COLO829 (cell line): ENCODE data around the gene LYPLAL1.
A peak's percentile ranks its signal among the peaks of the same experiment; 100 is the strongest.
"Not testable (repeated sequence)": the region's sequence is repeated elsewhere in the genome, so short reads cannot be mapped to it uniquely, and the experiment has no call there.

Source experiments
- DNase-seq: peaks from one replicate; pipeline ENCODE4 v3.0.0; 2012; ENCODE audit warnings: low spot score

LYPLAL1 gene

GRCh38 chr1:219163401-219163954 lies 10.2 kb upstream of the LYPLAL1 start:
- DNase-seq = no peak

DNA sequence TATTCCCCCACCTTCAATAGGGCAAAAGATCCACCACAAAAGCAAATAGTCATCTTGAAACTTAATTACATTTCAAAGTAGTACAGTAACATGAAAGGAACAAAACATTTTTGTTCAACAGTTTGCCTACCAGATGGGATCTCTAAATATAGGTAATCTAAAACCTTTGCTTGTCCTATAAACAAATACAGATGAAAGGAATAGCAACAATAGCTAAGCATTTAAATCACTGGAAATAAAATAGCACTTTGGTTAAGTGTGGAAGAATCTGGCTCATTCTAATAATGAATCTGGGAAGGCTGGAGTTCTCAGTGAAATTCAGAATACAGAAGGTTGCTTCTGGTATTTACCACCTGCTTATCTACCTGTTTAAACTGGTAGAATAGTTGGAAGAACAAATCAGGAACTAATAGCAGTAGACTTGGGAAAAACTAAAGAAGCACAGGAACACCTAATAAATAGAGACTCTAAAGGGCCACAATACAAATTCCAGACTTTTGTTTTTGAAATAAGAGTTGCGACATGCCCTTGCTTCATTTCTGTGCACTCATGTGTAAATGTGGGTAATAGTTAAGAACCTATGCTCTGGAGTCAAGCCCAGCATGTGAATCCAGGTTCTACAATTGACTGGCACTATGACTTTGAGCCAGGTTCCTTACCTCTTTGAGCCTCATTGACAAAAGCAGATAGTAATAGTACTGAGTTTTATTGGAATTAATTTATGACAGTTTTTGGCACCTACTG lies 2.3 kb upstream of the LYPLAL1 start:
- DNase-seq = no peak

DNA sequence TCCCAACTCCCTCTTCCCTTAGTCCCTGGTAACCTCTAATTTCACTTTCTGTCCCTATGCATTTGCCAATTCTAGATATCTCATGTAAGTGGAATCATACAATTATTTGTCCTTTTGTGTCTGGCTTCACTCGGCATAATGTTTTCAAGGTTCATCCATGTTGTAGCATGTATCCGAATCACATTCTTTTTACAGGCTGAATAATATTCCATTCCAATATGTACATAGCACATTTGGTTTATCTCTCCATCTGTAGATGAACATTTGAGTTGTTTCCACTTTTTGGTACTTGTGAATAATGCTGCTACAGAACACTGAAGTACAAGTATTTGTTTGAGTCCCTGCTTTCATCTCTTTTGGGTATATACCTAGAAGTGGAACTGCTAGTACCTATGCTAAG lies 857 bp upstream of the LYPLAL1 start:
- DNase-seq = no peak

GRCh38 chr1:219173434-219173757 lies 282 bp upstream of the LYPLAL1 start:
- DNase-seq = no peak

DNA sequence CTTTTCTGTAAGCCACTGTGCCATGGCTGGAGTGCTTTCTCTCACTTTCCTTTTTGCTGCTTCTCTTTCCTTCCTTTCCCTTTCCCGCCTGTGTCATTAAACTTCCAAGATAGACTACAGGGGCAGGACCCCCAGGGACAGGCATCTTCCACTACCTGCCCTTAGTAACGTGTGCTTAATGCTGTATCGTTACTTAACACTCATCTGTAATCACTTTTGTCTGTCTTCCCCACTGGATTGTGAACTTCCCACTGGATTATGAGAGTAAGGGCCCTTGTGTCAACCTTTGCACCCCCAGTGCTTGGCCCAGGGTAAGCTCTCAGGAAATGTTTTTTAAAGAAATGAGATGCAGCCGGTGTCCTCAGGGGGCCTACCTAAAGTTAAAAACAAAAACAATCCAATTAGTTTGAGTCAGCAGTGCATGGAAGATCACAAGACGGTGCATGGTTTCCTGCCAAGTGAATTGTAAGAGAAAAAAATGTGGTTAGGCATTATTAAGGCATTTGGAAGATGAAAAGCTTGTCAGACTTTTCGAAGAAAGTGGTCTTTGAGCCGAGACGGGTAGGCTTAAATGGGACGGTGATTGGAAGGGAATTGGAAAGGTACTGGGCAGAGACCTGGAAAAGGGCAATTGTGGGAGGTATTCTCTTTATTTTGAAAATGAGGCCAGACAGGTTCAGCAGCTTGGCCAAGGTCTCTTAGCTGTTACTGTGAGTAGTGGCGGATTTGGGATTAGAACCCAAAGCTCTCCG lies 958 bp downstream of the LYPLAL1 start:
- peak; percentile 66 for DNase-seq

DNA sequence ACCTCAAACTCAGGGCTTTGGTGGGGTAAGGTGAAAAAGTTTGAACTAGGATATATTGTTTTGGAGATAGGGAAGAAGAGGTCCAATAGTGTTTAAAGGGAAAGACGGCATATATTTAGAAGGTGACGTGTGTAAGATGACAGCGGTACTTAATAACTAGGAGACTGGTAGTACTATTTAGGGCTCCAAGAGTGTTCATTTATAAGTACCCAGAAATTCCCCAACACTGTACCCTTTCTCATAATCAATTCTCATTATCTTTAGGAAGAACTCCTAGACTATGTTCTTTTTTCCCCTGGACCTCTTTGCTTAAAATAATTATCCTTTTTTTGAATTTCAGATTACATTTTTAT lies 1.5 kb downstream of the LYPLAL1 start:
- DNase-seq = no peak

DNA sequence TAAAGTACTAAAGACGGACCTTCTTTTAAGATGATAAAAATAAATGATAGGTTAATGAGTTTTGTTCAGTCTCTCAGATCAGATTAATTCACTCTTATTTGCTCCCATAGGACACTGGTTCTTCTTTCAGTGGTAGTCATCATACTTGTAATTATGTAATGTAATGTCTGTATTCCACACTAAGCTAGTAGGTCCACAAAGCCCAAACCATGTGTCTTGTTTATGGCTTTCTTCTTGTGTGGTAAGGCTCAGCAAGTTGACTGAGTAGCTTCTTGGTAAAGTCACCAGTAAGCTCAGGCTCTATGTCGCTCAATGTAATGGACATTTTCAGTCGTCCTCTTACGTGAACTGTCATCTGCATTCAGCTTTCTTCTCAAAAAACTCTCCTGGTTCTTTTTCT lies 2.5 kb downstream of the LYPLAL1 start:
- DNase-seq = no peak

- DNase-seq = no peak
Observed at GRCh38 chr1:219177363-219177762, 3.7 kb downstream of the LYPLAL1 start.

DNA sequence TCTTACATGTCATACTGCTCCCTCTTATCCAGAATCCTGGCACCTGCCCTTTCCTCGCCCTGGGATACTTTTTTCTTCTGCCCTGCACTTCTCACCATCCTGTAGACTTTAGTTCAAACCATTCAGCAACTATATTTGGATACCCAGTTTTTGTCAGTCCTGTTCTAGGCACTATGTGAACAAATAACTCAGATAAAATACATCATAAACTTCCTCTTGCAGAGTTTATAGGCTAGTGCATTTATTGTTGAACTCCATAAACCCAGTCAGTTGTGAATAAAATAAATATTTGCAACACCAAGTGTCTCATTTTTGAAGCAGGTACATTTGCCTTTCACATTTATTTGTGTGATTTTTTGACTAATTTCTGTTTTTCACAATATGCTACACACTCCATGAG lies 4.3 kb downstream of the LYPLAL1 start:
- no peak for DNase-seq

DNA sequence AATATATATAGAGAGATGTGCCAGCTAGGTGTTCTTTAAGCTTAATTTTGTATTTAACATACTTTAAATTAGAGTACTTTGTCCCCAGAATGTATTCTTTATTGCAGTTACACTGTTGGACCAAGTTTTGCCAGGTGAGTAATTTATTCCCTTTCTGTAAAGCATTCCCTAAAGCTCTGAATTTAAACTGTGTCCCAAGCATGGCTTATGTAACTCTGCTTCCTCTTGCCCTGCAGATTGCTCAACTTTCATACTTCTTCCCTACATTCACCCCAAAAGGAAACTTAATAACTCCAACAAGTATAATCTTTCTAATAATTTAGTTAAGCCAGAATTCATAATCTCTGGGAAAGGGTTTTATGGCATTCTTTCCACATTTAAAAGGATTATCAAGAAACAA lies 5.6 kb downstream of the LYPLAL1 start:
- no peak for DNase-seq

GRCh38 chr1:219184337-219184736 lies 10.7 kb downstream of the LYPLAL1 start:
- no peak for DNase-seq

DNA sequence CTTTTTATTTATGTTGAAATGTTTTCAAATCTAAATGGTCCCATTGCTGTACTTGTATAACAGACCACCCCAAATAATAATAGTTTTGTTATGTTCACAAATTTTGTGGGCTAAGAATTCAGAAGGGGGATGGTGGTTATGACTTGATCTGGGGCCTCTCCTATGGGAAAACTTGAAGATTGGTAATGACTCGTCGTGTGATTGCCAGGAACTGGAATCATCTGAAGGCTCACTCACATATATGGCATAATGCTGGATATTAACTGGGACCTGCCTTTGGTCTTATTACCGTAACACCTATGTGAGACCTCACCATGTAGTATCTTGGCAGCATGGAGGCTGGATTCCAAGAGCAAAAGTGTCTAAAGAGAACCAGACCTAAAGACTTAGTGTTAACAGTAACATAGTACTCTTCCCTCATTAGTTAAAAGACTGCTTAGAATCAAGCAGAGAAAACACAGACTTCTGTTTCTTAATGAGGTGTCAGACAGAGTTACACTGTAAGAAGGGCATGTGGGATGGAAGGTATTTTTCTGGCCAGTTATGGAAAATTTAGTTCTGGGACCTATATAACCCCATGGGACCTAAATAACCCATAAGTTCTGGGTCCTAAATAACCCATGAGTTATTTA lies 11.9 kb downstream of the LYPLAL1 start:
- DNase-seq = no peak

DNA sequence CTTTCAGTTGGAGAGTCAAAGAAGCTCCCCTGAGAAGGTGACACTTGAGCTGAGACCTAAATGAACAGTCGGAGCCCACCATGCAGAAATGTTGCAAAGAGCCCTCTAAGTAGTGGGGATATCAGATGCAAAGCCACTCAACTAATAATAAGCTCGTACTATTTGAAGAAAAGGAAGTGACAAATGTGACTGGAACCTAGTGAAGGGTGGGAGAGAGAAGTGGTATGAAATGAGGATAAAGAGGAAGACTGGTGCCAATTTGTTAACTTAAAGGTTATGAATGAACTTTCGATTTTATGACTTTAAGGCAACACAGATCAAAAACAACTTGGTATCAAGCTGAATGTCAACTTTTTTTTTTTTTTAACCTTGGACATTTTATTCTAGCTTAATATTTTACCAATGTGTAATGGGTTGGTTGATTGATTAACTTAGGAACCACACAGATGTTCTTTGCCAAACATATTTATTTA lies 14.7 kb downstream of the LYPLAL1 start:
- no peak for DNase-seq

GRCh38 chr1:219189021-219189824 lies 15.5 kb downstream of the LYPLAL1 start:
- peak; percentile 27 for DNase-seq

DNA sequence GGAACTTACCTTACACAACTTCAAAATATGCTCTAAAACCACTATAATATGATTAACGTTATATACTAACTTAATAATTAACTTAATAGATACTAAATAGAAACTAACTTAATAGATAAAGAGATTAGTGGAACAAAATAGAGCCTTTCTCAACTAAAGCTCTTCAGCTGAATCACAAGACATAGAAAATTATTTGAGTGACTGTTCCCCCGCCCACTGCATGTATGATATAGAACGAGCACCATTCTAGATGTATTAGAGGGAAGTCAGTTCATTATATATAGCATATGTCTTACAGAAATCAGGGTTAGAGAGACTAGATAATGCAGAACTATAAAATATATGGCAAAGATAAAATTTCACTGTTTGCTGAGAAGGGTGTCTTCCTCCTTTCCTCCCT lies 16.3 kb downstream of the LYPLAL1 start:
- DNase-seq = no peak

GRCh38 chr1:219190605-219191004 lies 16.9 kb downstream of the LYPLAL1 start:
- DNase-seq = no peak

DNA sequence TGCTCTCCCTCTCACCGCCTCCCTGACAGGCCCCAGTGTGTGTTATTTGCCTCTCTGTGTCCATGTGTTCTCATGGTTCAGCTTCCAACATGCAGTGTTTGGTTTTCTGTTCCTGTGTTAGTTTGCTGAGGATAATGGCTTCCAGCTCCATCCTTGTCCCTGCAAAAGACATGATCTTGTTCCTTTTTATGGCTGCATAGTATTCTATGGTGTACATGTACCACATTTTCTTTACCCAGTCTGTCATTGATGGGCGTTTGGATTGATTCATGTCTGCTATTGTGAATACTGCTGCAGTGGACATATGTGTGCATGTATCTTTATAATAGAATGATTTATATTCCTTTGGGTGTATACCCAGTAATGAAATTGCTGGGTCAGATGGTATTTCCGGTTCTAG lies 22.2 kb downstream of the LYPLAL1 start:
- DNase-seq = not testable (repeated sequence)

- DNase-seq = no peak
Observed at GRCh38 chr1:219201656-219202055, 28.0 kb downstream of the LYPLAL1 start.

- no peak for DNase-seq
Observed at GRCh38 chr1:219202567-219202966, 28.9 kb downstream of the LYPLAL1 start.

DNA sequence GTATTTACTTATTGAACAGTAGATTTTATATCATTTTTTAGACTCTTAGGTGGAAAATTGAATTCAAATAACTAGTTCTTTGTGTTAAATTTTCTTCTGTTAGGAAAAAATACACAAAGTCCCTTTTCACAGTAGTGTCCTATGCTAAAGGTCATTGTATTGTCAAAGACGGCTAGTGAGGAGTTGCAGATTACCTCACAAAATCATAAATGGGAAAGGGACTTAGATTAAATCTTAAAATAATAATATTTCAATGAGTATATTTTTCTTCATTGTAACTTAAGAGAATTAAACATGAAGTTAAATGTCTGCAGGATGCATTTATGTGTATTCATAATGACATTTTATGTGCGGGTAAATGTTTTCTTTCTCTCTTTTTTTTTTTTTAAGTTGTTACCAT lies 32.7 kb downstream of the LYPLAL1 start:
- peak; percentile 29 for DNase-seq

GRCh38 chr1:219209578-219209977 lies 35.9 kb downstream of the LYPLAL1 start:
- no peak for DNase-seq

- no peak for DNase-seq
Observed at GRCh38 chr1:219210067-219210466, 36.4 kb downstream of the LYPLAL1 start.
